ENCODE results near the gene GBA3.

The GBA3 gene

DNA sequence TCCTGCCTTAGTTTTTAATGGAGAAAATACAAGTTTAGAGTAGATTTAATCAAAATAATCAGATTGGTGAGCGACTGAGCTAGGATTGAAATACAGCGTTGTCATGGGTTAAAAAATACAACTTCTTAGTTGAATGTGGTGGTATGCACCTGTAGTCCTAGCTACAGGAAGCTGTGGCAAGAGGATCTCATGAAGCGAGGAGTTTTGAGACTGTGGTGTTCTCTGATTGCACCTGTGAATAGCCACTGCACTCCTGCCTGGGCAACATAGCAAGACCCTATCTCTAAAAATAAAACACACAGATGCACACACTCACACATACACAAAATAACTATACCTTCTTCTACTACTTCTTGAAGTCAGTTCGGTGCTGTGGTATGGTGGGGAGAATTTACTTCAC is 19.8 kb upstream of the GBA3 start:
- no peak overlapping the region for H3K4me3 ChIP-seq (ENCODE audit: low read depth, low read length)

GRCh38 chr4:22674700-22675099 is 18.0 kb upstream of the GBA3 start:
- Histone ChIP-seq H3K36me3 (replicated peaks) (no peaks in the 10 kb centered on the region), H3K27ac (no peak overlapping the region), H3K27me3 (replicated peaks) (no peaks in the 10 kb centered on the region), H3K4me3 (ENCODE audit: low read depth, low read length) (no peak overlapping the region)
- TF ChIP-seq, protein P1, sequence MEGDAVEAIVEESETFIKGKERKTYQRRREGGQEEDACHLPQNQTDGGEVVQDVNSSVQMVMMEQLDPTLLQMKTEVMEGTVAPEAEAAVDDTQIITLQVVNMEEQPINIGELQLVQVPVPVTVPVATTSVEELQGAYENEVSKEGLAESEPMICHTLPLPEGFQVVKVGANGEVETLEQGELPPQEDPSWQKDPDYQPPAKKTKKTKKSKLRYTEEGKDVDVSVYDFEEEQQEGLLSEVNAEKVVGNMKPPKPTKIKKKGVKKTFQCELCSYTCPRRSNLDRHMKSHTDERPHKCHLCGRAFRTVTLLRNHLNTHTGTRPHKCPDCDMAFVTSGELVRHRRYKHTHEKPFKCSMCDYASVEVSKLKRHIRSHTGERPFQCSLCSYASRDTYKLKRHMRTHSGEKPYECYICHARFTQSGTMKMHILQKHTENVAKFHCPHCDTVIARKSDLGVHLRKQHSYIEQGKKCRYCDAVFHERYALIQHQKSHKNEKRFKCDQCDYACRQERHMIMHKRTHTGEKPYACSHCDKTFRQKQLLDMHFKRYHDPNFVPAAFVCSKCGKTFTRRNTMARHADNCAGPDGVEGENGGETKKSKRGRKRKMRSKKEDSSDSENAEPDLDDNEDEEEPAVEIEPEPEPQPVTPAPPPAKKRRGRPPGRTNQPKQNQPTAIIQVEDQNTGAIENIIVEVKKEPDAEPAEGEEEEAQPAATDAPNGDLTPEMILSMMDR (IDR thresholded peaks at IDR 0.05; ENCODE audit: low read depth, low read length, missing control alignments): no peak
- in situ Hi-C loops (cut with HindIII; ENCODE audit: low pct_ligation_motif_present, low sequenced_read_pairs): no loop called here
- DNase-seq: no peak

More for the DNA sequence above, 19.8 kb upstream of the GBA3 start:
- in situ Hi-C loops (cut with HindIII; ENCODE audit: low pct_ligation_motif_present, low sequenced_read_pairs): no loop called here
- Histone ChIP-seq H3K27ac (no peak overlapping the region), H3K27me3 (replicated peaks) (no peaks in the 10 kb centered on the region), H3K36me3 (replicated peaks) (no peaks in the 10 kb centered on the region)
- DNase-seq: no peak
- TF ChIP-seq, protein P1 (IDR thresholded peaks at IDR 0.05; ENCODE audit: low read depth, low read length, missing control alignments): no peak

DNA sequence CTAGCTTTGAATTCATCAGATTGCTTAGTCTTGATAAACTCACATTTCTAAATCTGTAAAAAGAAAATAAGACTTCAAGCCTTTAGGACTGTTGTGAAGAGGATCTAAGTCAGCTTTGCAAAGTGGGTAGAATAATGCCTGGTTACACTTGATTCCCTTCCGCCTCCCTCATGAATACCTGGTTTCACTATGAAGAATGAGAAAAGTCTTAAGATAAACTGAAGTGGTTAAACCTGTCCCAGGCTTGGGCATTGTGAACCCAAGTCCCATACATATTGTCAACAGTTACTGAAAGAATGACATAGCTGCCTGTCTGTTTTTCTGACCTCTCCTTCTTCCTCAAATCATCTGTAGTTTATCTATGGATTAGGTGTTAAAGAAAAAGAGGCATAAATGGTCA is 16.7 kb upstream of the GBA3 start:
- Histone ChIP-seq H3K36me3 (replicated peaks) (no peaks in the 10 kb centered on the region), H3K27me3 (replicated peaks) (no peaks in the 10 kb centered on the region), H3K4me3 (ENCODE audit: low read depth, low read length) (no peak overlapping the region), H3K27ac (no peak overlapping the region)
- TF ChIP-seq, protein P1 (IDR thresholded peaks at IDR 0.05; ENCODE audit: low read depth, low read length, missing control alignments): no peak
- in situ Hi-C loops (cut with HindIII; ENCODE audit: low pct_ligation_motif_present, low sequenced_read_pairs): no loop called here
- no peak for DNase-seq

DNA sequence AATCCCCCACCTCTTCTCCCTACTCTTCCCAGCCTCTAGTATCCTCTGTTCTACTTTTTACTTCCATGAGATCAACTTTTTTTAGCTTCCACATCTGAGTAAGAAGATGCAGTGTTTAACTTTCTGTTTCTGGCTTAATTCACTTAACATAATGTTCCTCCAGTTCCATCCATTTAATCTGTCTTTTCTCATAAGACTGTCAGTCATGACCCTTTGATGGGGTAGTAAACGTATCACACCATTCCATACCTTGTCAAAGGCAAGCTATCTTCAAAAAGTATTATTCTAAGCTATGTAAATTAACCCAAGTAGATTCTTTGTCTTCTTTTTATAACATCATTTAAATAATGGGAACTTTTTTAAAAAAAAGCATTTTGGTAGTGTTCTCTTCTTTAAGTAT is 15.0 kb upstream of the GBA3 start:
- in situ Hi-C loops (cut with HindIII; ENCODE audit: low pct_ligation_motif_present, low sequenced_read_pairs): no loop called here
- TF ChIP-seq, protein P1 (IDR thresholded peaks at IDR 0.05; ENCODE audit: low read depth, low read length, missing control alignments): no peak
- Histone ChIP-seq H3K36me3 (replicated peaks) (no peaks in the 10 kb centered on the region), H3K27ac (no peak overlapping the region), H3K4me3 (ENCODE audit: low read depth, low read length) (no peak overlapping the region), H3K27me3 (replicated peaks) (no peaks in the 10 kb centered on the region)
- no peak for DNase-seq

DNA sequence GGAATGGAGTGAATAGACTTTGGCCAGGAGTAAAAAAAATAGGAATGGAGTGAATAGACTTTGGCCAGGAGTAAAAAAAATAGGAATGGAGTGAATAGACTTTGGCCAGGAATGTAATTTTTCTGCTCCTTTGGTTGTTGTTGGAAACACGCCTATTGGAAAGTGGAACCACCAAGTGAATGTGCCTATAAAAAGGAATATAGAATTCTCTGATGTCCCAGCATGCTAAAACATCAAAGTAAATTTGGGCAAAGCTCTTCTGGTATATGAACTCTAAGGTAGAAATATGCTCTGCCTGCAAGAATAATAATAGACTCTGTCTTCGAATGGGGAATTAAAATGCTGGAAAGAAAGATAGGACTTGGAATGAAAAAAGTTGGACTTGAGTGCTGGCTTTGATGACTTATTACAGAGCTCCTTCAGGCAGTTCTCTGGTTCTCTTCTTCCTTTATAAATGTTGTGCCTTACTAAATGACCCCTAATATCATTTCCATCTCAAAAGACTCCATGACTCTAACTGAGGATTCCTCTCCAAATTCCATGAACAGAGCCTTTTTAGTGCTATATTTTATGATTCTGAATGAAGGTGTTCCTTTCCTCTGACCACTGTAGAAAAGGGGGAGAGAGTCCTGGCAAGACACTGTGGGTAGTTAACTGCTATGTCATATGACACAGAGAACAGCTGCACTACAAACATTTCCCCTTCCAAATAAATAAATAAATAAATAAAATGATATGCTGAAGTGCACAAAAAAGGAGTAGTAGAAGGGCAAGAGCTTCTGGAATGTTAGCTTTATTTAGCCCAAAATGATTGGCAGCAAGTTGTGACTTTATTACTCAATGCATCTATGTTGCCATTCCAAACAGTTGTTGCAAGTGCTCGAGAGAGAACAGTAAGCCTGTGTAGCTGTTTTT is 13.5 kb upstream of the GBA3 start:
- no peaks in the 10 kb centered on the region for H3K27me3 ChIP-seq (replicated peaks)
- H3K4me3 ChIP-seq (ENCODE audit: low read depth, low read length): no peak overlapping the region
- no peak overlapping the region for H3K27ac ChIP-seq
- in situ Hi-C loops (cut with HindIII; ENCODE audit: low pct_ligation_motif_present, low sequenced_read_pairs): no loop called here
- no peak for DNase-seq
- TF ChIP-seq, protein P1 (IDR thresholded peaks at IDR 0.05; ENCODE audit: low read depth, low read length, missing control alignments): no peak
- no peaks in the 10 kb centered on the region for H3K36me3 ChIP-seq (replicated peaks)
